Caco-2 (cell line): ENCODE data around the gene DYNC1LI1. TPM values are rescaled to one million over a fixed set of nuclear protein-coding genes. Genes with fewer than 3 reads are reported as not detected.

Experiments
- BruUV-seq: library from RNA; stranded (reverse); fragments of 400-500 nt; replicated peaks from 2 replicates; lab custom pipeline; 2021; lab: Mats Ljungman, UMichigan
- CTCF ChIA-PET: fragments of 300-600 bp; sonication (Branson Sonifier 250); formaldehyde crosslinking; loops from one replicate; lab custom pipeline; 2022; ENCODE audit warnings: antibody characterized with exemption; lab: Charles Lee
- POLR2A ChIA-PET: fragments of 300-600 bp; sonication (Branson Sonifier 250); formaldehyde crosslinking; loops from one replicate; lab custom pipeline; 2022; ENCODE audit warnings: antibody characterized with exemption; lab: Charles Lee
- DNase-seq, 2 experiments: peaks; one replicate each; pipeline versions ENCODE4 v3.0.0 to v3.0.0-alpha.2; 2020 to 2022
- H3K27me3 ChIP-seq: replicated peaks from 2 replicates; pipeline ENCODE4 v1.6.0; 2011; ENCODE audit warnings: low read length; ENCODE audit not compliant: control insufficient read depth, insufficient read depth
- H3K36me3 ChIP-seq: 2 replicates; pipeline ENCODE4 v1.5.1; 2011; ENCODE audit warnings: low read length; ENCODE audit not compliant: control insufficient read depth, insufficient read depth
- H3K4me1 ChIP-seq: fragments of 250-450 bp; sonication (Bioruptor Pico); 2 replicates; pipeline ENCODE4 v1.5.1; 2020; ENCODE audit warnings: mild to moderate bottlenecking
- H3K4me3 ChIP-seq: 2 replicates; pipeline ENCODE4 v1.5.1; 2011; ENCODE audit warnings: low read depth, mild to moderate bottlenecking, control low read depth, low read length
- H3K9me3 ChIP-seq: fragments of 250-450 bp; sonication (Bioruptor Pico); 2 replicates; pipeline ENCODE4 v1.5.1; 2020; ENCODE audit warnings: mild to moderate bottlenecking, moderate library complexity
- H3K27ac Mint-ChIP-seq: one replicate; pipeline ENCODE4 v1.8.0; 2022; ENCODE audit warnings: mixed read lengths; ENCODE audit not compliant: unreplicated experiment
- H3K27me3 Mint-ChIP-seq: one replicate; pipeline ENCODE4 v1.8.0; 2022; ENCODE audit warnings: mixed read lengths; ENCODE audit not compliant: insufficient read depth, unreplicated experiment
- H3K36me3 Mint-ChIP-seq: one replicate; pipeline ENCODE4 v1.8.0; 2022; ENCODE audit warnings: mild to moderate bottlenecking, mixed read lengths; ENCODE audit not compliant: insufficient read depth, unreplicated experiment
- H3K4me1 Mint-ChIP-seq: one replicate; pipeline ENCODE4 v1.8.0; 2022; ENCODE audit warnings: low read depth, mixed read lengths; ENCODE audit not compliant: unreplicated experiment
- H3K4me3 Mint-ChIP-seq: one replicate; pipeline ENCODE4 v1.8.0; 2022; ENCODE audit warnings: mild to moderate bottlenecking, moderate library complexity, mixed read lengths; ENCODE audit not compliant: unreplicated experiment
- H3K9me3 Mint-ChIP-seq: one replicate; pipeline ENCODE4 v1.8.0; 2022; ENCODE audit warnings: mixed read lengths; ENCODE audit not compliant: unreplicated experiment
- intact Hi-C: fragments of 100-400 bp; cut with micrococcal nuclease; formaldehyde crosslinking; loops from one replicate; pipeline ENCODE4 v1.10.0; 2022; ENCODE audit not compliant: unreplicated experiment
- total RNA-seq: library from RNA; stranded (reverse); gene quantifications from 2 replicates; pipeline ENCODE4 v1.2.3, GENCODE V29; 2022
- TF ChIP-seq, protein P1 (sequence below), 2 experiments: fragments of 200-600 bp in 1 of 2; IDR thresholded peaks; 1 replicate in 1 of 2; 2 replicates in 1 of 2; pipeline versions ENCODE4 v1.5.1 to v1.8.0; 2011 to 2022; ENCODE audit warnings: antibody characterized with exemption in 1 of 2, control low read depth in 1 of 2, inconsistent platforms in 1 of 2, low read depth in 1 of 2, low read length in 1 of 2, mild to moderate bottlenecking in 1 of 2, moderate library complexity in 1 of 2; ENCODE audit not compliant: insufficient read depth in 1 of 2, severe bottlenecking in 1 of 2, unreplicated experiment in 1 of 2

DYNC1LI1 gene
- total RNA-seq, 1 experiment from 2014 or later = 35.4 TPM

DNA sequence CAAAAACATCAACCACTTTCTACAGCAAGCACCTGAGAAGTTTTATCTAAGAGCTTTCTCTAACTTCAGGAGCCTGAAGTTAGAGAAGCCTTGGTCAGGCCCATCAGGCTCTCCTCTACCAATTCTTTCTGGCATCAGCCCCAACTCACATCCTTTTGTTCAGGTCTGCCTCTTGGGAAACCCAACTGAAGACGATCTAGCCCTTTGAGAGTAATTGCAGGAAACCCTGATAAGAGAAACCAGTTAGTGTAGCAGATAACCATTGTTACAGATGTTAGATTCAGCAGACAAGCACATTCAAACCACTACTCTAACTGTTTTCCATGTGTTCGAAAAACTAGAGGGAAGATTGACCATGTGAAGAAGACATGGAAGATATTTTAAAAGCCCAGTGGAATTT is 27.0 kb upstream of the DYNC1LI1 start:
- Histone ChIP-seq H3K4me3 (no peak overlapping the region), H3K27me3 (no peaks in the 10 kb centered on the region), H3K9me3 (no peaks in the 10 kb centered on the region), H3K4me1 (peaks cover 4% of the 10 kb centered on the region; the same call in 1 of the 2 replicates), H3K36me3 (no peaks in the 10 kb centered on the region)
- Mint-ChIP-seq H3K36me3 (no peaks in the 10 kb centered on the region), H3K27me3 (no peaks in the 10 kb centered on the region), H3K4me3 (no peak overlapping the region), H3K9me3 (no peaks in the 10 kb centered on the region), H3K27ac (no peak overlapping the region), H3K4me1 (peaks cover 10% of the 10 kb centered on the region)
- DNase-seq = no peak
- CTCF ChIA-PET = interaction anchor here (0.6 kb wide), 1 partner anchor 76 kb away, joined by 3 read pairs; no protein-coding TSS in a partner anchor
- no TSS peak for BruUV-seq
- intact Hi-C loops = no loop called here
- POLR2A ChIA-PET = no interaction called here
- TF ChIP-seq, protein P1, sequence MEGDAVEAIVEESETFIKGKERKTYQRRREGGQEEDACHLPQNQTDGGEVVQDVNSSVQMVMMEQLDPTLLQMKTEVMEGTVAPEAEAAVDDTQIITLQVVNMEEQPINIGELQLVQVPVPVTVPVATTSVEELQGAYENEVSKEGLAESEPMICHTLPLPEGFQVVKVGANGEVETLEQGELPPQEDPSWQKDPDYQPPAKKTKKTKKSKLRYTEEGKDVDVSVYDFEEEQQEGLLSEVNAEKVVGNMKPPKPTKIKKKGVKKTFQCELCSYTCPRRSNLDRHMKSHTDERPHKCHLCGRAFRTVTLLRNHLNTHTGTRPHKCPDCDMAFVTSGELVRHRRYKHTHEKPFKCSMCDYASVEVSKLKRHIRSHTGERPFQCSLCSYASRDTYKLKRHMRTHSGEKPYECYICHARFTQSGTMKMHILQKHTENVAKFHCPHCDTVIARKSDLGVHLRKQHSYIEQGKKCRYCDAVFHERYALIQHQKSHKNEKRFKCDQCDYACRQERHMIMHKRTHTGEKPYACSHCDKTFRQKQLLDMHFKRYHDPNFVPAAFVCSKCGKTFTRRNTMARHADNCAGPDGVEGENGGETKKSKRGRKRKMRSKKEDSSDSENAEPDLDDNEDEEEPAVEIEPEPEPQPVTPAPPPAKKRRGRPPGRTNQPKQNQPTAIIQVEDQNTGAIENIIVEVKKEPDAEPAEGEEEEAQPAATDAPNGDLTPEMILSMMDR (IDR thresholded peaks at IDR 0.05; ENCODE audit: insufficient read depth in 1 of 2, low read depth in 1 of 2, low read length in 1 of 2, severe bottlenecking in 1 of 2, unreplicated experiment in 1 of 2) = no peak

DNA sequence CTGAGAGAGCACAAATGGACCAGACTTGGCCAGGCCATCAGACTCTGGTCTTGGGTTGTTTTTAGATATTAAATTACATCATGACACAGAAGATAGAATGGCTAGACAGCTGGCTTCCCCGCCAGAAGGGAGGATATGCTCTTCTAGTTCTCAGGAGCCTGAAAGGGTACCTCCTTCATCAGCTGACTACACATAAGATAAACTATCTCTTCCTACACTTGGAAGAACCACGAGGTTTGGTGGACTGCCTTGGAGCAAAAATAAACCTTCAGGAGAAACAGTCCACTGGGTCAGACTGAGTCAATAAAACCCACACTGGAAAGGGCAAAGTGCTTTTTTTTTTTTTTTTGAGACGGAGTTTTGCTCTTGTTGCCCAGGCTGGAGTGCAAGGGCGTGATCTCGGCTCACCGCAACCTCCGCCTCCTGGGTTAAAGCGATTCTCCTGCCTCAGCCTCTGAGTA is 26.3 kb upstream of the DYNC1LI1 start:
- H3K9me3 Mint-ChIP-seq = no peaks in the 10 kb centered on the region
- no TSS peak for BruUV-seq
- Histone ChIP-seq H3K4me1 (peaks cover 4% of the 10 kb centered on the region; the same call in 1 of the 2 replicates), H3K36me3 (no peaks in the 10 kb centered on the region), H3K27me3 (no peaks in the 10 kb centered on the region), H3K4me3 (no peak overlapping the region), H3K9me3 (no peaks in the 10 kb centered on the region)
- no peaks in the 10 kb centered on the region for H3K36me3 Mint-ChIP-seq
- ChIA-PET CTCF (no interaction called here), POLR2A (no interaction called here)
- H3K4me3 Mint-ChIP-seq = no peak overlapping the region
- H3K4me1 Mint-ChIP-seq = peaks cover 6% of the 10 kb centered on the region
- DNase-seq = no peak
- intact Hi-C loops = no loop called here
- no peaks in the 10 kb centered on the region for H3K27me3 Mint-ChIP-seq
- TF ChIP-seq, protein P1 (IDR thresholded peaks at IDR 0.05; ENCODE audit: insufficient read depth in 1 of 2, low read depth in 1 of 2, low read length in 1 of 2, severe bottlenecking in 1 of 2, unreplicated experiment in 1 of 2) = no peak
- H3K27ac Mint-ChIP-seq = no peak overlapping the region

DNA sequence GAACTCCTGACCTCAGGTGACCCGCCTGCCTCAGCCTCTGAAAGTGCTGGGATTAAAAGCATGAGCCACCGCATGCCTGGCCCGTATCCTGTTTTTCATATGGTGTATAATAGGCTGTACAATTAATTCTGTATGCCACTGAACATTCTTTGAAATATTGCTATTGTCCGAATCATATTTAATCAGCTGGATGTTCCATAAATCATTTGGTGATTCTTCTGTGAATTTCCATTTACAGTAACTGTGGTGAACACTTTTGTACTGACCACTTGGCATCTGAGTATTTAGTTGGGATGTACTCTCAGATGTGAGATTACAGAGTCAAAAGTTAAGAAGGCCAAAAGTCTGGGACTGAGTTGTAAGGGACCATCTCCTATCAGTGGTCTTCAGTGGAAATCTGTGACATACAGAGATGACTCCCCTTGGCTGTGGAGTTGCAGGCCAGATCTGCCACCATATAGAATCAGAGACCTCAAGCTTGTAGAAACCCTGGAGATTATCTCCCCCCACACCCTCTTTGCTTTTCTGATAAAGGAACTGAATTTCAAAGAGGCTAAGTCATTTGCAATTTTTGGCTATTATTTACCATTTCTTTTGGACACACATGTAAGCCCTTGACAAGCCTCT is 25.7 kb upstream of the DYNC1LI1 start:
- intact Hi-C loops = no loop called here
- no peak overlapping the region for H3K4me3 Mint-ChIP-seq
- CTCF ChIA-PET = no interaction called here

More for the DNA sequence above, 25.7 kb upstream of the DYNC1LI1 start:
- Mint-ChIP-seq H3K27ac (no peak overlapping the region), H3K9me3 (no peaks in the 10 kb centered on the region), H3K27me3 (no peaks in the 10 kb centered on the region), H3K36me3 (no peaks in the 10 kb centered on the region), H3K4me1 (peaks cover under 1% of the 10 kb centered on the region)
- no peaks in the 10 kb centered on the region for H3K27me3 ChIP-seq
- POLR2A ChIA-PET = no interaction called here
- H3K9me3 ChIP-seq = no peaks in the 10 kb centered on the region
- H3K36me3 ChIP-seq = no peaks in the 10 kb centered on the region
- peaks cover 4% of the 10 kb centered on the region; the same call in 1 of the 2 replicates for H3K4me1 ChIP-seq
- no TSS peak for BruUV-seq
- no peak overlapping the region for H3K4me3 ChIP-seq
- TF ChIP-seq, protein P1 (IDR thresholded peaks at IDR 0.05; ENCODE audit: insufficient read depth in 1 of 2, low read depth in 1 of 2, low read length in 1 of 2, severe bottlenecking in 1 of 2, unreplicated experiment in 1 of 2) = no peak
- no peak for DNase-seq
